ENCODE data around the gene ATAD3B. TPM values are rescaled to one million over a fixed set of nuclear protein-coding genes. Genes with fewer than 3 reads are reported as not detected.
"Not testable (repeated sequence)": the region's sequence is repeated elsewhere in the genome, so short reads cannot be mapped to it uniquely, and the experiment has no call there.

The ATAD3B gene
- total RNA-seq, 1 donor from 2014 or later: 9.5 TPM

- intact Hi-C loops (cut with micrococcal nuclease); DNase-seq; ATAC-seq: not testable (repeated sequence)
These were observed 22.7 kb downstream of the ATAD3B start for GRCh38 chr1:1494311-1494710.

- ATAC-seq: peak; percentile 24
- intact Hi-C loops (cut with micrococcal nuclease); DNase-seq: not testable (repeated sequence)
These were observed 24.0 kb downstream of the ATAD3B start for GRCh38 chr1:1495461-1495975.

GRCh38 chr1:1504777-1505365, 33.3 kb downstream of the ATAD3B start:
- intact Hi-C loops (cut with micrococcal nuclease): not testable (repeated sequence)
- ATAC-seq (peak; percentile 32), DNase-seq (peak; percentile 79)

- peak; percentile 67 for ATAC-seq
- peak; percentile 72 for DNase-seq
- intact Hi-C loops (cut with micrococcal nuclease): not testable (repeated sequence)
These were observed 33.8 kb downstream of the ATAD3B start for GRCh38 chr1:1505366-1505798.

GRCh38 chr1:1505801-1506200, 34.2 kb downstream of the ATAD3B start:
- DNase-seq; ATAC-seq; intact Hi-C loops (cut with micrococcal nuclease): not testable (repeated sequence)

GRCh38 chr1:1507305-1507704, 35.7 kb downstream of the ATAD3B start:
- no peak for DNase-seq
- no peak for ATAC-seq
- intact Hi-C loops (cut with micrococcal nuclease): no loop called here

- ATAC-seq (peak; percentile 42), DNase-seq (peak; percentile 60)
- intact Hi-C loops (cut with micrococcal nuclease): not testable (repeated sequence)
These were observed 37.4 kb downstream of the ATAD3B start for GRCh38 chr1:1508775-1509464.

- intact Hi-C loops (cut with micrococcal nuclease); ATAC-seq; DNase-seq: not testable (repeated sequence)
These were observed 37.9 kb downstream of the ATAD3B start for GRCh38 chr1:1509465-1509850.

GRCh38 chr1:1510912-1511532, 39.5 kb downstream of the ATAD3B start:
- no peak for DNase-seq
- intact Hi-C loops (cut with micrococcal nuclease): no loop called here
- ATAC-seq: no peak

GRCh38 chr1:1511533-1512285, 40.1 kb downstream of the ATAD3B start, which contains the start of gene ATAD3A:
TSS of gene ATAD3A (plus strand) at chr1:1512162. CDS start at chr1:1512269, 107 bp downstream.
- ATAC-seq (peak; percentile 97), DNase-seq (peak; percentile 100)
- intact Hi-C loops (cut with micrococcal nuclease): no loop called here

GRCh38 chr1:1512425-1512824, 40.9 kb downstream of the ATAD3B start:
- DNase-seq; intact Hi-C loops (cut with micrococcal nuclease); ATAC-seq: not testable (repeated sequence)

GRCh38 chr1:1513675-1514074, 42.1 kb downstream of the ATAD3B start:
- intact Hi-C loops (cut with micrococcal nuclease); ATAC-seq; DNase-seq: not testable (repeated sequence)

- intact Hi-C loops (cut with micrococcal nuclease); ATAC-seq; DNase-seq: not testable (repeated sequence)
These were observed 42.8 kb downstream of the ATAD3B start for GRCh38 chr1:1514376-1514775.

- DNase-seq; intact Hi-C loops (cut with micrococcal nuclease): not testable (repeated sequence)
These were observed 45.4 kb downstream of the ATAD3B start for GRCh38 chr1:1516923-1517322.

GRCh38 chr1:1517973-1518620, 46.5 kb downstream of the ATAD3B start:
- DNase-seq (no peak), ATAC-seq (no peak)
- intact Hi-C loops (cut with micrococcal nuclease): no loop called here

More at GRCh38 chr1:1516923-1517322, 45.4 kb downstream of the ATAD3B start:
- ATAC-seq: not testable (repeated sequence)

- ATAC-seq; DNase-seq; intact Hi-C loops (cut with micrococcal nuclease): not testable (repeated sequence)
These were observed 47.0 kb downstream of the ATAD3B start for GRCh38 chr1:1518621-1519007.

- intact Hi-C loops (cut with micrococcal nuclease); DNase-seq; ATAC-seq: not testable (repeated sequence)
These were observed 48.4 kb downstream of the ATAD3B start for GRCh38 chr1:1519805-1520505.

GRCh38 chr1:1521331-1521730, 49.8 kb downstream of the ATAD3B start:
- intact Hi-C loops (cut with micrococcal nuclease): no loop called here
- DNase-seq (no peak), ATAC-seq (no peak)
